GM12891 (cell line): ENCODE results near the gene SLC1A1.

ENCODE experiments used
- PAX5 ChIP-seq: IDR thresholded peaks from 2 replicates; pipeline ENCODE4 v1.6.1; 2011; ENCODE audit warnings: low read length, moderate library complexity, mild to moderate bottlenecking; ENCODE audit not compliant: insufficient read depth, severe bottlenecking
- POLR2A ChIP-seq: IDR thresholded peaks from 2 replicates; pipeline ENCODE4 v1.6.1; 2011; ENCODE audit warnings: low read depth, low read length, control low read depth
- POLR2AphosphoS5 ChIP-seq: IDR thresholded peaks from 2 replicates; pipeline ENCODE4 v1.6.1; 2011; ENCODE audit warnings: low read depth, low read length, control low read depth
- POU2F2 ChIP-seq: IDR thresholded peaks from 2 replicates; pipeline ENCODE4 v1.6.1; 2011; ENCODE audit warnings: low read depth, mild to moderate bottlenecking, control low read depth, low read length, moderate library complexity
- SPI1 ChIP-seq: IDR thresholded peaks from 2 replicates; pipeline ENCODE4 v1.6.1; 2011; ENCODE audit warnings: low read depth, low read length, control low read depth
- TAF1 ChIP-seq: IDR thresholded peaks from 2 replicates; pipeline ENCODE4 v1.6.1; 2011; ENCODE audit warnings: low read depth, low read length, control low read depth

GRCh38 chr9:4508246-4508906 lies 18.1 kb downstream of the SLC1A1 start:
- TF ChIP-seq POLR2AphosphoS5 (no peak), POLR2A (no peak), POU2F2 (no peak), SPI1 (no peak), PAX5 (no peak), TAF1 (no peak)
